ENCODE results near the gene CD40. TPM values are rescaled to one million over a fixed set of nuclear protein-coding genes. Genes with fewer than 3 reads are reported as not detected.

Gene CD40
- total and polyA plus RNA-seq, 2 of the 8 experiments (the other 6 are each of a cell fraction or from before 2014, with no cell fraction given) = 14.5 to 18.8 TPM

GRCh38 chr20:46131396-46131795 lies 13.3 kb downstream of the CD40 start:
- no peak overlapping the region for H4K5ac ChIP-seq (ENCODE audit: insufficient read length, low read depth, low read length)
- H3K14ac ChIP-seq (ENCODE audit: insufficient read length) = no peak overlapping the region
- H3K9ac ChIP-seq (replicated peaks in 1 of 4; ENCODE audit: extremely low read depth in 1 of 4, low read depth in 3 of 4, low read length in 3 of 4) = no peak overlapping the region
- no peak overlapping the region for H4K91ac ChIP-seq (replicated peaks; ENCODE audit: insufficient read length, low read length)
- no peak overlapping the region for H3K4me3 ChIP-seq (ENCODE audit: extremely low read depth in 1 of 4, insufficient read depth in 2 of 4, low read depth in 3 of 4, low read length in 4 of 4)
- no peaks in the 10 kb centered on the region for H3K79me2 ChIP-seq (ENCODE audit: control insufficient read depth in 1 of 2, insufficient read depth in 2 of 2, low read length in 2 of 2)
- no peaks in the 10 kb centered on the region; a peak in 1 of 8 replicates for H3K36me3 ChIP-seq (ENCODE audit: control insufficient read depth in 2 of 4, insufficient read depth in 4 of 4, low read length in 3 of 4)
- no peak overlapping the region for H4K8ac ChIP-seq (ENCODE audit: extremely low read depth, insufficient read depth, low read length)
- no peaks in the 10 kb centered on the region for H3K9me3 ChIP-seq (ENCODE audit: insufficient read depth in 2 of 2, low read depth in 1 of 2, low read length in 1 of 2)
- H3K4me1 ChIP-seq (replicated peaks in 1 of 4; ENCODE audit: control insufficient read depth in 3 of 4, insufficient read depth in 4 of 4, low read length in 3 of 4) = peaks cover 0 to 2% (median 2%) of the 10 kb centered on the region in 4 experiments; a peak in 6 of 7 replicates
- DNase-seq (ENCODE audit: low read depth in 1 of 2, low spot score in 2 of 2) = no peak
- no peak overlapping the region for H2BK120ac ChIP-seq (replicated peaks; ENCODE audit: low read depth, low read length)
- no peak overlapping the region for H2AK5ac ChIP-seq (ENCODE audit: low read depth, low read length)
- H2BK5ac ChIP-seq (ENCODE audit: low read depth, low read length) = no peak overlapping the region
- H2BK20ac ChIP-seq (ENCODE audit: low read length) = no peak overlapping the region
- no peak for FAIRE-seq
- ChIA-PET CTCF (ENCODE audit: partially characterized antibody) (interaction anchor here (0.8 to 8.1 kb wide), 35 partner anchors 10 to 218 kb away, joined by 3 to 171 read pairs (median 6); partner anchors contain the start of genes CD40 and CDH22), POLR2A (ENCODE audit: partially characterized antibody) (interaction anchor here (1.5 kb wide), 1 partner anchor 42 kb away, joined by 5 read pairs; no protein-coding TSS in a partner anchor)
- no peak overlapping the region for H3K18ac ChIP-seq (ENCODE audit: extremely low read depth, low read length)
- H4K20me1 ChIP-seq (replicated peaks in 1 of 2; ENCODE audit: control insufficient read depth in 1 of 2, insufficient read depth in 2 of 2, low read length in 2 of 2) = peaks cover 2 to 3% of the 10 kb centered on the region in 2 experiments
- H2BK15ac ChIP-seq (ENCODE audit: low read length) = no peak overlapping the region
- peaks cover 0 to 4% (median 2%) of the 10 kb centered on the region in 4 experiments; a peak in 4 of 7 replicates for H3K27me3 ChIP-seq (replicated peaks in 1 of 4; ENCODE audit: control insufficient read depth in 3 of 4, extremely low read depth in 1 of 4, insufficient read depth in 3 of 4, low read length in 3 of 4)
- no peak overlapping the region for H3K27ac ChIP-seq (ENCODE audit: low read depth, low read length)
- no peaks in the 10 kb centered on the region for H3K23me2 ChIP-seq (ENCODE audit: low read depth, low read length)
- H3K23ac ChIP-seq (ENCODE audit: insufficient read length) = no peak overlapping the region
- H2BK12ac ChIP-seq (ENCODE audit: low read depth, low read length) = no peak overlapping the region
- H3K56ac ChIP-seq (replicated peaks; ENCODE audit: insufficient read length, low read depth, low read length) = no peak overlapping the region
- 76% methylated on average over 6 of the region's 6 CpGs; no CpG with 5 or more reads in 1 of the 2 experiments for WGBS, 2 experiments (ENCODE audit: extremely low coverage in 1 of 2, insufficient coverage in 1 of 2, insufficient read length in 1 of 2, insufficient replicate concordance in 2 of 2, low coverage in 1 of 2, low lambda C conversion rate in 2 of 2, missing lambda C conversion rate in 1 of 2)
- no peak overlapping the region for H3K4me2 ChIP-seq (ENCODE audit: insufficient read depth in 1 of 2, low read depth in 2 of 2, low read length in 2 of 2)
- no peaks in the 10 kb centered on the region for H3K79me1 ChIP-seq (ENCODE audit: low read depth, low read length)
- H2AFZ ChIP-seq (ENCODE audit: low read length) = no peak overlapping the region
- H3K4ac ChIP-seq (replicated peaks; ENCODE audit: insufficient read length, low read depth, low read length) = no peak overlapping the region
- TF ChIP-seq USF2 (IDR thresholded peaks at IDR 0.05; ENCODE audit: low read length) (no peak), RNF2 (IDR thresholded peaks at IDR 0.05; ENCODE audit: borderline replicate concordance, low read depth, low read length, missing control alignments, poor library complexity, severe bottlenecking) (no peak), JUND (IDR thresholded peaks at IDR 0.05; ENCODE audit: low read length) (no peak), CEBPB (IDR thresholded peaks at IDR 0.05; ENCODE audit: low read depth, low read length) (no peak), SP2 (IDR thresholded peaks at IDR 0.05; ENCODE audit: low read length) (no peak), MAX (IDR thresholded peaks at IDR 0.05) (no peak), JUN (IDR thresholded peaks at IDR 0.05; ENCODE audit: low read depth, low read length) (no peak), TAF1 (IDR thresholded peaks at IDR 0.05; ENCODE audit: low read depth, low read length) (no peak), ATF3 (IDR thresholded peaks at IDR 0.05; ENCODE audit: insufficient read depth, low read depth, low read length) (no peak), SUZ12 (IDR thresholded peaks at IDR 0.05; ENCODE audit: low read length) (no peak), RFX5 (IDR thresholded peaks at IDR 0.05; ENCODE audit: borderline replicate concordance, low read depth, low read length) (no peak), EGR1 (IDR thresholded peaks at IDR 0.05; ENCODE audit: borderline replicate concordance, low read depth, low read length) (no peak)

All from H1 (cell line).